Karpas-422 (cell line): ENCODE results near the gene PIGN. TPM values are rescaled to one million over a fixed set of nuclear protein-coding genes. Genes with fewer than 3 reads are reported as not detected.

Source experiments
- DNase-seq: peaks from one replicate; pipeline ENCODE4 v3.0.0-alpha.2; 2015
- H2AFZ ChIP-seq: fragments of 200-600 bp; sonication (generic); 2 replicates; pipeline ENCODE4 v1.6.1; 2014; ENCODE audit warnings: antibody characterized with exemption, low read length, mixed read lengths
- H3K27ac ChIP-seq: fragments of 200-600 bp; sonication (generic); 2 replicates; pipeline ENCODE4 v1.5.1; 2014; ENCODE audit warnings: mild to moderate bottlenecking, low read length, moderate library complexity
- H3K27me3 ChIP-seq: fragments of 200-600 bp; sonication (generic); 2 replicates; pipeline ENCODE4 v1.6.1; 2014; ENCODE audit warnings: low read length, mixed read lengths
- H3K36me3 ChIP-seq: fragments of 200-600 bp; sonication (generic); 2 replicates; pipeline ENCODE4 v1.6.1; 2014; ENCODE audit warnings: low read length, mixed read lengths; ENCODE audit not compliant: insufficient read depth
- H3K4me1 ChIP-seq: fragments of 200-600 bp; sonication (generic); 2 replicates; pipeline ENCODE4 v1.6.1; 2014; ENCODE audit warnings: mild to moderate bottlenecking, low read length, mixed read lengths
- H3K4me2 ChIP-seq: fragments of 200-600 bp; sonication (generic); 2 replicates; pipeline ENCODE4 v1.6.1; 2014; ENCODE audit warnings: low read length, low read depth, mild to moderate bottlenecking; ENCODE audit not compliant: poor library complexity, severe bottlenecking
- H3K4me3 ChIP-seq: fragments of 200-600 bp; sonication (generic); 2 replicates; pipeline ENCODE4 v1.5.1; 2014; ENCODE audit warnings: mild to moderate bottlenecking, antibody characterized with exemption, low read length, mixed read lengths
- H3K79me2 ChIP-seq: fragments of 200-600 bp; sonication (generic); 2 replicates; pipeline ENCODE4 v1.6.1; 2014; ENCODE audit warnings: mild to moderate bottlenecking, low read length, mixed read lengths
- H3K9ac ChIP-seq: fragments of 200-600 bp; sonication (generic); 2 replicates; pipeline ENCODE4 v1.6.0; 2014; ENCODE audit warnings: low read length
- H3K9me2 ChIP-seq: fragments of 200-600 bp; sonication (generic), shearing (Covaris generic); replicated peaks from 2 replicates; pipeline ENCODE4 v1.6.0; 2014; ENCODE audit warnings: mild to moderate bottlenecking, low read length, moderate library complexity; ENCODE audit not compliant: insufficient read depth
- H3K9me3 ChIP-seq: fragments of 300-700, 200-600 bp; sonication (generic); 2 replicates; pipeline ENCODE4 v1.6.1; 2014; ENCODE audit warnings: low read length, mixed read lengths
- H4K20me1 ChIP-seq: fragments of 200-600 bp; sonication (generic); 2 replicates; pipeline ENCODE4 v1.6.1; 2014; ENCODE audit warnings: mild to moderate bottlenecking, antibody characterized with exemption, low read length, low read depth; ENCODE audit not compliant: insufficient read depth
- total RNA-seq: library from RNA; depleted of rRNA; stranded (reverse); fragments of >200 nt; shearing (Covaris generic); gene quantifications from 2 replicates; pipeline ENCODE4 v1.2.3, GENCODE V29; 2014; ENCODE audit warnings: low replicate concordance; rRNA removed

Gene PIGN
- total RNA-seq: 33.8 and 68.5 TPM in 2 replicates

- Histone ChIP-seq H4K20me1 (peaks cover 16% of the 10 kb centered on the region), H3K79me2 (peaks cover 96% of the 10 kb centered on the region), H3K9me3 (no peaks in the 10 kb centered on the region), H3K4me3 (peak within 1 kb of the TSS; percentile 95), H3K27me3 (no peaks in the 10 kb centered on the region), H3K9ac (peak within 1 kb of the TSS; percentile 97), H3K9me2 (no peaks in the 10 kb centered on the region), H3K4me2 (peak within 1 kb of the TSS; percentile 84), H3K4me1 (peaks cover 51% of the 10 kb centered on the region), H2AFZ (peak within 1 kb of the TSS; percentile 19), H3K27ac (peak within 1 kb of the TSS; percentile 7; the same call in 1 of the 2 replicates), H3K36me3 (peaks cover 28% of the 10 kb centered on the region)
- peak; percentile 99 for DNase-seq
Observed at GRCh38 chr18:62186774-62187542, at the start of gene PIGN, which contains the start of gene RELCH. Gene PIGN, minus strand, starts transcription at chr18:62187056. Its CDS starts 25,703 bp downstream, at chr18:62161353. Gene RELCH, plus strand, starts transcription at chr18:62187255. Its CDS starts 251 bp downstream, at chr18:62187506.

GRCh38 chr18:62236252-62236651 is 49.4 kb upstream of the PIGN start:
- Histone ChIP-seq H3K9ac (no peak overlapping the region), H3K9me2 (no peaks in the 10 kb centered on the region), H3K4me3 (no peak overlapping the region), H3K36me3 (peaks cover 55% of the 10 kb centered on the region), H3K79me2 (peaks cover 64% of the 10 kb centered on the region), H3K9me3 (no peaks in the 10 kb centered on the region), H3K4me2 (no peak overlapping the region), H3K27me3 (no peaks in the 10 kb centered on the region), H2AFZ (no peak overlapping the region), H4K20me1 (no peaks in the 10 kb centered on the region), H3K27ac (no peak overlapping the region), H3K4me1 (peaks cover 3% of the 10 kb centered on the region; the same call in 1 of the 2 replicates)
- DNase-seq: no peak

DNA sequence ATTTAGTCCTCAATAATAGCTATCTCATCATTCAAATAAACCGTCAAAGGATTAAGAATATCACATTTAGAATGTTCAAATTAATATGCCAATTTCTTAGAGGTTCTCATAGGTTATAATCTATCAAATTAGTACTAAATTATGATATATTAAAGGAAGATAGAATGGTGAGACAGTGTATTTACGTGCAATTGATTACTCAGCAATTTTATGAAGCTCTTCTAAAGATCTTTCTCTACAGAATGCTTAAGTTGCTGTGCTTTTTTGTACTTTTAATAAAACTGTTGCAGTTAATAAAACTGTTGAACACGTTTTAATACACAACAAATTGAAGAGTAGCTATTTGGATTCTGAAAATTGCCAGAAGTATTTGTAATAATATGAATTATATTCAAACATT is 39.2 kb upstream of the PIGN start:
- peaks cover 84% of the 10 kb centered on the region for H3K36me3 ChIP-seq

DNA sequence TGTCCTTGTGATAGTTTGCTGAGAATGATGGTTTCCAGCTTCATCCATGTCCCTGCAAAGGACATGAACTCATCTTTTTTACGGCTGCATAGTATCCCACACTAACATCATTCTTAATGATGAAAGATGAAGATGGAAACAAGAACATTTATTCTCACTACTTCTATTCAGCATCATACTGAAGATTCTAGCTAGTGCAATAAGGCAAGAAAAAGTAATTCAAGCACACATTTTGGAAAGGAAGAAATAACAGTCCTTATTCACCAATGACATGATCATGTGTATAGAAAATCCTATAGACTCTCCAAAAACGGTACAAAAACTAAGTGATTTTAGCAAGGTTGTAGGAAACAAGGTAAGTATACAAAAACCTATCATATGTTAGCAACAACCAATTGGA is 37.4 kb upstream of the PIGN start:
- no peaks in the 10 kb centered on the region for H3K27me3 ChIP-seq
- DNase-seq: no peak
- H2AFZ ChIP-seq: no peak overlapping the region
- no peaks in the 10 kb centered on the region for H3K9me2 ChIP-seq
- no peaks in the 10 kb centered on the region for H4K20me1 ChIP-seq
- H3K36me3 ChIP-seq: peaks cover 81% of the 10 kb centered on the region
- no peak overlapping the region for H3K4me2 ChIP-seq
- H3K4me1 ChIP-seq: no peaks in the 10 kb centered on the region
- H3K9ac ChIP-seq: no peak overlapping the region
- no peak overlapping the region for H3K4me3 ChIP-seq
- H3K79me2 ChIP-seq: peaks cover 62% of the 10 kb centered on the region
- no peak overlapping the region for H3K27ac ChIP-seq
- H3K9me3 ChIP-seq: no peaks in the 10 kb centered on the region; the same call in 1 of the 2 replicates

More for the DNA sequence above, 39.2 kb upstream of the PIGN start:
- no peak overlapping the region for H3K27ac ChIP-seq
- no peak overlapping the region for H2AFZ ChIP-seq
- no peaks in the 10 kb centered on the region for H3K27me3 ChIP-seq
- DNase-seq: no peak
- H3K4me2 ChIP-seq: no peak overlapping the region
- no peaks in the 10 kb centered on the region for H3K9me3 ChIP-seq
- H3K79me2 ChIP-seq: peaks cover 55% of the 10 kb centered on the region
- no peaks in the 10 kb centered on the region for H4K20me1 ChIP-seq
- H3K9me2 ChIP-seq: no peaks in the 10 kb centered on the region
- H3K4me3 ChIP-seq: no peak overlapping the region
- H3K9ac ChIP-seq: no peak overlapping the region
- H3K4me1 ChIP-seq: no peaks in the 10 kb centered on the region

DNA sequence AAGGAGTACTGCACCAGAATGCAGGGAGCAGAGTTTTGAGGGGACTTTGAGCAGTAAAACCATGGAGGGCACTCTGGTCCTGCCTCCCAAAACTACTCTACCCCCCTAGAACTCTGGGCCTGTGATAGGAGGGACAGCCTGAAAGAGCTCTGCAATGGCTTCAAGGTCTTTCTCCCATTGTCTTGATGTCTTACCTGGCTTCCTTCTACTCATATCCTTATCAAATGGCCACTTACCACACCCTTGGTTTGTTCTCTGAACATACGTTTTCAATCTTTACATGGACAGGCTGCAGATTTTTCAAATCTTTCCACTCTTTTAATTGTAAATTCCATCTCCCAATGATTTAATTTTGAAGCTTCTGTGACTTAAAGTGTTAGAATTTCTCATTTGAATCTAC is 27.9 kb upstream of the PIGN start:
- no peaks in the 10 kb centered on the region for H3K9me2 ChIP-seq
- no peaks in the 10 kb centered on the region for H3K4me1 ChIP-seq
- H3K36me3 ChIP-seq: peaks cover 72% of the 10 kb centered on the region
- no peaks in the 10 kb centered on the region; the same call in 1 of the 2 replicates for H3K9me3 ChIP-seq
- H2AFZ ChIP-seq: no peak overlapping the region
- H4K20me1 ChIP-seq: no peaks in the 10 kb centered on the region
- no peak for DNase-seq
- H3K27ac ChIP-seq: no peak overlapping the region
- H3K9ac ChIP-seq: no peak overlapping the region
- peaks cover 92% of the 10 kb centered on the region for H3K79me2 ChIP-seq
- no peak overlapping the region for H3K4me2 ChIP-seq
- H3K27me3 ChIP-seq: no peaks in the 10 kb centered on the region
- H3K4me3 ChIP-seq: no peak overlapping the region

- peaks cover 93% of the 10 kb centered on the region for H3K79me2 ChIP-seq
- H3K27ac ChIP-seq: no peak overlapping the region
- H4K20me1 ChIP-seq: no peaks in the 10 kb centered on the region
Observed at GRCh38 chr18:62211325-62211828, 24.5 kb upstream of the PIGN start.

GRCh38 chr18:62210138-62210537 is 23.3 kb upstream of the PIGN start:
- H3K9me3 ChIP-seq: no peaks in the 10 kb centered on the region
- no peak overlapping the region for H3K4me2 ChIP-seq
- H3K27me3 ChIP-seq: no peaks in the 10 kb centered on the region
- peaks cover 5% of the 10 kb centered on the region for H3K4me1 ChIP-seq
- peaks cover 93% of the 10 kb centered on the region for H3K79me2 ChIP-seq
- no peak overlapping the region for H3K27ac ChIP-seq
- no peaks in the 10 kb centered on the region for H4K20me1 ChIP-seq
- H3K9ac ChIP-seq: no peak overlapping the region
- no peaks in the 10 kb centered on the region for H3K9me2 ChIP-seq
- no peak overlapping the region for H3K4me3 ChIP-seq
- no peak for DNase-seq
- H2AFZ ChIP-seq: no peak overlapping the region
- peaks cover 53% of the 10 kb centered on the region for H3K36me3 ChIP-seq

More at GRCh38 chr18:62211325-62211828, 24.5 kb upstream of the PIGN start:
- Histone ChIP-seq H3K9me2 (no peaks in the 10 kb centered on the region), H3K36me3 (peaks cover 62% of the 10 kb centered on the region), H3K27me3 (no peaks in the 10 kb centered on the region), H3K4me3 (no peak overlapping the region), H3K4me1 (peaks cover 5% of the 10 kb centered on the region), H2AFZ (no peak overlapping the region), H3K4me2 (no peak overlapping the region), H3K9me3 (no peaks in the 10 kb centered on the region), H3K9ac (no peak overlapping the region)
- no peak for DNase-seq

GRCh38 chr18:62209046-62209445 is 22.2 kb upstream of the PIGN start:
- no peaks in the 10 kb centered on the region for H4K20me1 ChIP-seq

More at GRCh38 chr18:62209046-62209445, 22.2 kb upstream of the PIGN start:
- H3K9me3 ChIP-seq: no peaks in the 10 kb centered on the region
- H2AFZ ChIP-seq: no peak overlapping the region
- H3K27ac ChIP-seq: no peak overlapping the region
- H3K79me2 ChIP-seq: peaks cover 93% of the 10 kb centered on the region
- no peak for DNase-seq
- H3K9me2 ChIP-seq: no peaks in the 10 kb centered on the region
- H3K4me2 ChIP-seq: no peak overlapping the region
- peaks cover 5% of the 10 kb centered on the region for H3K4me1 ChIP-seq
- no peaks in the 10 kb centered on the region for H3K27me3 ChIP-seq
- no peak overlapping the region for H3K9ac ChIP-seq
- H3K36me3 ChIP-seq: peaks cover 43% of the 10 kb centered on the region
- no peak overlapping the region for H3K4me3 ChIP-seq
